H54 (cell line): ENCODE measurements around the gene ZNF423.

Experiments
- DNase-seq: peaks from one replicate; pipeline ENCODE4 v3.0.0; 2011; ENCODE audit warnings: low spot score, mixed read lengths; ENCODE audit not compliant: insufficient read length
- FAIRE-seq: peaks from 3 replicates; lab custom pipeline; 2011; peaks lifted over from hg19 to GRCh38; lab: Jason Lieb, UNC
- POLR2A ChIP-seq: IDR thresholded peaks from 2 replicates; pipeline ENCODE4 v1.6.1; 2011; ENCODE audit warnings: low read depth, mild to moderate bottlenecking, low read length

The ZNF423 gene

GRCh38 chr16:49855822-49856671 is at the start of gene ZNF423:
Gene ZNF423, minus strand, starts transcription at chr16:49856112. Its CDS starts 338 bp downstream, at chr16:49855774.
- no peak for FAIRE-seq
- DNase-seq: no peak
- TF ChIP-seq POLR2A: no peak

- FAIRE-seq (no peak), DNase-seq (no peak)
- TF ChIP-seq POLR2A: no peak
Measured at GRCh38 chr16:49904348-49905062, 48.6 kb upstream of the ZNF423 start.

- TF ChIP-seq POLR2A: no peak
- FAIRE-seq (no peak), DNase-seq (no peak)
Measured at GRCh38 chr16:49902908-49903307, 47.0 kb upstream of the ZNF423 start.

GRCh38 chr16:49901711-49902110 is 45.8 kb upstream of the ZNF423 start:
- TF ChIP-seq POLR2A: no peak

GRCh38 chr16:49900875-49901274 is 45.0 kb upstream of the ZNF423 start:
- TF ChIP-seq POLR2A: no peak
- DNase-seq: no peak
- FAIRE-seq: no peak

More at GRCh38 chr16:49901711-49902110, 45.8 kb upstream of the ZNF423 start:
- FAIRE-seq (no peak), DNase-seq (no peak)

- no peak for DNase-seq
- FAIRE-seq: no peak
Measured at GRCh38 chr16:49899991-49900695, 44.2 kb upstream of the ZNF423 start.

DNA sequence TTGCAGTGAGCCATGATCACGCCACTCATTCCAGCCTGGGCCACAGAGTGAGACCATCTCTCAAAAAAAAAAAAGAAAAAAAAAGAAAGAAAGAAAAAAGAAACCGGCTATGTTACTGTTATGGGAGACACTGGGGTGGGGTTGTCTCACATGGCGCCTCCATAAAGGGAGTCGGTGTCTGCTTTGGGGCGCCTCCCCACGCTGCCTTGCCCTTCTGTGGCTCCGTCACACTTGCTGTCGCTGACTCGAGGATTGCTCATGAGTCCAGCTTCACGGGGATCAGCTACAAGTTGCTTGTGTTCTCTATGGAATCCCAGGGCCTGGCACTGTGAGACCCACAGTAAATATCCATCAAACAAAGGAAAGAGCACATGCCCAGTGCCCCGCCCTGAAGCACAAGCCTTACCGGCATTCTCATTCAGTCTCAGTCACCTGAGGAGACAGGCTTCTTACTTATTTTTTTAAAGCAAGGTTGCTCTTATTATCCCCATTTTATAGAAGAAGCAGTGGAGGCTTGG is 40.6 kb upstream of the ZNF423 start:
- no peak for TF ChIP-seq POLR2A
- DNase-seq: no peak
- FAIRE-seq: no peak

More at GRCh38 chr16:49899991-49900695, 44.2 kb upstream of the ZNF423 start:
- no peak for TF ChIP-seq POLR2A

GRCh38 chr16:49890876-49891275 is 35.0 kb upstream of the ZNF423 start:
- no peak for DNase-seq

DNA sequence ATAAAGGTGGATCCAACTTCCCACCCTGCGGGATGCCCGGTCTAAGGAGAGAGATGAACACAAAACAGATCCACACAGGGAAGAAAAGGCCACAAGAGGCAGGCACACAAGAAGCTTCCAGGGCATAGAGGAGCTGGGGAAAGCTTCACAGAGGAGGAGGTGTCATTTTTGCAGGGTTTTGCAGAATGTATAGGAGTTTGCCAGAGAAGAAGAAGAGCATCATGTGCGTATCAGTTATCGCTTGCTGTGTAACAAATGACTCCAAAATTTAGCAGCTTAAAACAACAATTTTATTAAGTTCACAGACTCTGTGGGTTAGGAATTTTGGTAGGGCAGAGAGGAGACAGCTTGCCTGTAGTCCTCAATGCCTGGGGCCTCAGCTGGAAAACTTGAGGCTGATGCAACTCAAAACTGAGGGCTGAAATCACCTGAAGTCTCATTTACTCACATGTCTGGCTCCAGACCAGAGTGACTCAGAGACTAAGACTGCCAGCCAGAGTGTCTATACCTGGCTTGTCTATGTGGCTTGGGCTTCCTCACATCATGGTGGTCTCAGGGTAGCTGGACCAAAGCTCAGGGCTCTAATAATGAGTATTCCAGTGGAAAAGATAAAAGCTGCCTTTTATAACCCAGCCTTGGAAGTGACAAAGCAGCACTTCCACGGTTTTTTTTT is 33.9 kb upstream of the ZNF423 start:
- no peak for DNase-seq
- no peak for FAIRE-seq
- no peak for TF ChIP-seq POLR2A

More at GRCh38 chr16:49890876-49891275, 35.0 kb upstream of the ZNF423 start:
- TF ChIP-seq POLR2A: no peak
- FAIRE-seq: no peak

GRCh38 chr16:49886554-49887094 is 30.7 kb upstream of the ZNF423 start:
- no peak for DNase-seq
- FAIRE-seq: no peak
- TF ChIP-seq POLR2A: no peak

DNA sequence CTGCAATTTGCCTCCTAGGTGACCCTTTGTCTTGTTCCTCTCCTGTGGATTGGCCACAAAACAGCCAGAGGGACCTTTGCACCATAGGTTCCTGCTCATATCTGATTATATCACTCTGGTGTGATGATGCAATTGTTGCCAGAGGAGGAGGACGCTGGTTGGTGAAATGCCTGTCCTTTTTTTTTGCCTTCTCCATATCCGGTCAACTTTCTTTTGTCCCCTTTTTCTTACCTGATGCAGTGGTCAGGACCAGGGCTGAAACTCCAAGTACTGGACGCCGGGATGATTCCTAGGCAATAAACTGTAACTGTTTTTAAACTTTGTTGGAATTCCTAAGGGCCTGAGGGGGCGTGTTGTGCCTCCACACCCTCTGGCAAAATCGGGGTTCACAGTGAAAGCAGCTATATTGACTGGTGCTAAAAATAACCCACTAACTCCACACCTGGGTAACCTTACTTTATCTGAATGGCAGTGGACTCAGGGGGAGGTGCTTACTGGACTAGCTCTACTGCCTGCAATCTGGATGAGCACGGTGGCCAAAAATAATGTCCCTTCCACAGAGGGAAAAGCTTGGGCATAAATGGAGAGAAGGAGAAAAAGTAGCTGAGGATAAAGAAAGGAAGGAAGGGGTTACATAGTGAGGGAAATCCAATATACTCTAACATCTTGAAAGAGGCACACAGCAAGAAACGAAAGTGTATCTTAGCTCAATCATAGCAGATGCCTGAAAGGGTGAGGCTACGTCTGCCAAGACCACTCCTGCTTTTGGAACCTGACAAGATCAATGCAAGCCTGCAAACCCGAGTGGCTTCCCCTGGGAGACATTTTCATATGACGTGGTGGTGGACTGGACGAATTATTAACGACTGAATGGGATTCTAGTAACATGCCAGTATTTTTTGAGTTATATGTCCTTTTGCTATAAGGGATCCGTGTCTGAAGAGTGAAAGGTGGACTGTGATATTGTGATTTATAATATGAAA is 28.4 kb upstream of the ZNF423 start:
- DNase-seq (no peak), FAIRE-seq (no peak)
- TF ChIP-seq POLR2A: no peak
